ENCODE results near the gene CHCHD1. TPM values are rescaled to one million over a fixed set of nuclear protein-coding genes. Genes with fewer than 3 reads are reported as not detected.
A peak's percentile ranks its signal among the peaks of the same experiment; 100 is the strongest.

The CHCHD1 gene
- total RNA-seq, 1 donor from 2014 or later = 25.3 TPM

GRCh38 chr10:73779539-73780197 is 2.2 kb upstream of the CHCHD1 start:
- Histone ChIP-seq H4K20me1 (ENCODE audit: insufficient read depth, low read length) (peaks cover 38% of the 10 kb centered on the region), H3K36me3 (ENCODE audit: insufficient read depth, low read length) (peaks cover 14% of the 10 kb centered on the region), H3K4me3 (ENCODE audit: insufficient read depth, low read depth, low read length) (no peak overlapping the region), H3K79me2 (ENCODE audit: insufficient read depth, low read length) (peaks cover 86% of the 10 kb centered on the region), H3K27ac (ENCODE audit: low read depth, low read length) (no peak overlapping the region), H2AFZ (ENCODE audit: low read depth, low read length) (no peak overlapping the region), H3K9me3 (ENCODE audit: insufficient read depth, low read depth, low read length) (no peaks in the 10 kb centered on the region), H3K9ac (ENCODE audit: low read length) (no peak overlapping the region), H3K27me3 (ENCODE audit: insufficient read depth, low read length) (no peaks in the 10 kb centered on the region), H3K4me1 (ENCODE audit: insufficient read depth, low read length) (peaks cover 20% of the 10 kb centered on the region), H3K4me2 (ENCODE audit: low read length) (no peak overlapping the region)
- FAIRE-seq (no peak), DNase-seq (ENCODE audit: low read depth) (no peak)
- Mint-ChIP-seq H3K27ac (ENCODE audit: unreplicated experiment) (no peak overlapping the region), H3K9me3 (ENCODE audit: unreplicated experiment) (no peaks in the 10 kb centered on the region), H3K4me3 (ENCODE audit: unreplicated experiment) (peak overlapping the region; percentile 99), H3K27me3 (ENCODE audit: low read depth, unreplicated experiment) (no peaks in the 10 kb centered on the region), H3K4me1 (ENCODE audit: low read depth, unreplicated experiment) (peaks cover 20% of the 10 kb centered on the region), H3K36me3 (ENCODE audit: low read depth, unreplicated experiment) (peaks cover 3% of the 10 kb centered on the region)
- TF ChIP-seq CTCF (IDR thresholded peaks at IDR 0.05; ENCODE audit: insufficient read depth, low read depth, low read length) (no peak), EZH2 (IDR thresholded peaks at IDR 0.05; ENCODE audit: insufficient read depth, low read length) (no peak)

- Histone ChIP-seq H3K36me3 (ENCODE audit: insufficient read depth, low read length) (peaks cover 14% of the 10 kb centered on the region), H3K9ac (ENCODE audit: low read length) (no peak overlapping the region), H3K27me3 (ENCODE audit: insufficient read depth, low read length) (no peaks in the 10 kb centered on the region), H4K20me1 (ENCODE audit: insufficient read depth, low read length) (peaks cover 32% of the 10 kb centered on the region), H3K4me2 (ENCODE audit: low read length) (peak overlapping the region; percentile 95), H3K79me2 (ENCODE audit: insufficient read depth, low read length) (peaks cover 84% of the 10 kb centered on the region), H3K4me1 (ENCODE audit: insufficient read depth, low read length) (peaks cover 18% of the 10 kb centered on the region), H3K9me3 (ENCODE audit: insufficient read depth, low read depth, low read length) (no peaks in the 10 kb centered on the region), H3K4me3 (ENCODE audit: insufficient read depth, low read depth, low read length) (peak overlapping the region; percentile 89), H2AFZ (ENCODE audit: low read depth, low read length) (no peak overlapping the region), H3K27ac (ENCODE audit: low read depth, low read length) (no peak overlapping the region)
- FAIRE-seq (no peak), DNase-seq (ENCODE audit: low read depth) (no peak)
- H3K27me3 Mint-ChIP-seq (ENCODE audit: low read depth, unreplicated experiment) = no peaks in the 10 kb centered on the region
- H3K36me3 Mint-ChIP-seq (ENCODE audit: low read depth, unreplicated experiment) = peaks cover 3% of the 10 kb centered on the region
- H3K27ac Mint-ChIP-seq (ENCODE audit: unreplicated experiment) = peak overlapping the region; percentile 13
- H3K4me3 Mint-ChIP-seq (ENCODE audit: unreplicated experiment) = peak overlapping the region; percentile 99
- no peak for TF ChIP-seq CTCF (IDR thresholded peaks at IDR 0.05; ENCODE audit: insufficient read depth, low read depth, low read length)
- H3K4me1 Mint-ChIP-seq (ENCODE audit: low read depth, unreplicated experiment) = peaks cover 18% of the 10 kb centered on the region
- H3K9me3 Mint-ChIP-seq (ENCODE audit: unreplicated experiment) = no peaks in the 10 kb centered on the region
Measured at GRCh38 chr10:73780301-73780700, 1.5 kb upstream of the CHCHD1 start.

- no peak for TF ChIP-seq EZH2 (IDR thresholded peaks at IDR 0.05; ENCODE audit: insufficient read depth, low read length)
- TF ChIP-seq CTCF (IDR thresholded peaks at IDR 0.05; ENCODE audit: insufficient read depth, low read depth, low read length) = no peak
- Mint-ChIP-seq H3K27me3 (ENCODE audit: low read depth, unreplicated experiment) (no peaks in the 10 kb centered on the region), H3K36me3 (ENCODE audit: low read depth, unreplicated experiment) (peaks cover 3% of the 10 kb centered on the region), H3K9me3 (ENCODE audit: unreplicated experiment) (no peaks in the 10 kb centered on the region), H3K4me1 (ENCODE audit: low read depth, unreplicated experiment) (peaks cover 11% of the 10 kb centered on the region), H3K4me3 (ENCODE audit: unreplicated experiment) (peak overlapping the region; percentile 99), H3K27ac (ENCODE audit: unreplicated experiment) (no peak overlapping the region)
- no peak for DNase-seq (ENCODE audit: low read depth)
- Histone ChIP-seq H3K36me3 (ENCODE audit: insufficient read depth, low read length) (peaks cover 8% of the 10 kb centered on the region), H3K27me3 (ENCODE audit: insufficient read depth, low read length) (no peaks in the 10 kb centered on the region), H3K9ac (ENCODE audit: low read length) (peak overlapping the region; percentile 92), H3K4me1 (ENCODE audit: insufficient read depth, low read length) (peaks cover 18% of the 10 kb centered on the region), H3K79me2 (ENCODE audit: insufficient read depth, low read length) (peaks cover 80% of the 10 kb centered on the region), H4K20me1 (ENCODE audit: insufficient read depth, low read length) (peaks cover 28% of the 10 kb centered on the region), H2AFZ (ENCODE audit: low read depth, low read length) (no peak overlapping the region), H3K9me3 (ENCODE audit: insufficient read depth, low read depth, low read length) (no peaks in the 10 kb centered on the region), H3K27ac (ENCODE audit: low read depth, low read length) (peak overlapping the region; percentile 73), H3K4me3 (ENCODE audit: insufficient read depth, low read depth, low read length) (peak overlapping the region; percentile 89), H3K4me2 (ENCODE audit: low read length) (peak overlapping the region; percentile 95)
- no peak for FAIRE-seq
Measured at GRCh38 chr10:73780966-73781365, 882 bp upstream of the CHCHD1 start.
